Hepatocyte (in vitro differentiated cells): Measurements from ENCODE around the gene ELF5. TPM values are rescaled to one million over a fixed set of nuclear protein-coding genes. Genes with fewer than 3 reads are reported as not detected.
A peak's percentile ranks its signal among the peaks of the same experiment; 100 is the strongest.

Experiments
- DNase-seq: peaks from one replicate; pipeline ENCODE4 v3.0.0-alpha.2; 2016; ENCODE audit warnings: low spot score
- H2AFZ ChIP-seq: fragments of 200-600 bp; sonication (generic); 2 replicates; pipeline ENCODE4 v1.6.0; 2016; ENCODE audit warnings: antibody characterized with exemption, mild to moderate bottlenecking
- H3K27ac ChIP-seq: fragments of 200-600 bp; sonication (generic); 2 replicates; pipeline ENCODE4 v1.5.1; 2016; ENCODE audit warnings: mild to moderate bottlenecking
- H3K27me3 ChIP-seq: fragments of 200-600 bp; sonication (generic); 2 replicates; pipeline ENCODE4 v1.6.1; 2016
- H3K36me3 ChIP-seq: fragments of 200-600 bp; sonication (generic); replicated peaks from 2 replicates; pipeline ENCODE4 v1.5.1; 2016; ENCODE audit warnings: low read depth; ENCODE audit not compliant: insufficient read depth
- H3K4me1 ChIP-seq: fragments of 200-600 bp; sonication (generic); 2 replicates; pipeline ENCODE4 v1.5.1; 2016; ENCODE audit warnings: mild to moderate bottlenecking, moderate library complexity; ENCODE audit not compliant: insufficient read depth
- H3K4me2 ChIP-seq: fragments of 200-600 bp; sonication (generic); 2 replicates; pipeline ENCODE4 v1.6.0; 2016
- H3K4me3 ChIP-seq: fragments of 200-600 bp; sonication (generic); 2 replicates; pipeline ENCODE4 v1.5.1; 2016; ENCODE audit warnings: mild to moderate bottlenecking
- H3K79me2 ChIP-seq: fragments of 200-600 bp; sonication (generic); 2 replicates; pipeline ENCODE4 v1.6.0; 2017; ENCODE audit warnings: mild to moderate bottlenecking
- H3K9me2 ChIP-seq: fragments of 200-600 bp; sonication (generic); replicated peaks from 2 replicates; pipeline ENCODE4 v1.6.0; 2017; ENCODE audit warnings: mild to moderate bottlenecking; ENCODE audit not compliant: insufficient read depth
- H3K9me3 ChIP-seq: fragments of 200-600 bp; sonication (generic); 2 replicates; pipeline ENCODE4 v1.5.1; 2016; ENCODE audit warnings: low read depth, mild to moderate bottlenecking
- H4K20me1 ChIP-seq: fragments of 200-600 bp; sonication (generic); 2 replicates; pipeline ENCODE4 v1.6.0; 2016; ENCODE audit warnings: mild to moderate bottlenecking; ENCODE audit not compliant: insufficient read depth, poor library complexity, severe bottlenecking
- CTCF ChIP-seq: fragments of 200-600 bp; sonication (generic); IDR thresholded peaks from 2 replicates; pipeline ENCODE4 v1.5.1; 2016; ENCODE audit warnings: antibody characterized with exemption, mild to moderate bottlenecking; ENCODE audit not compliant: poor library complexity
- EZH2 ChIP-seq: fragments of 200-600 bp; sonication (generic); IDR thresholded peaks from 2 replicates; pipeline ENCODE4 v1.6.1; 2016; ENCODE audit warnings: antibody characterized with exemption, mild to moderate bottlenecking, borderline replicate concordance
- EZH2phosphoT487 ChIP-seq: fragments of 200-600 bp; sonication (generic); IDR thresholded peaks from one replicate; pipeline ENCODE4 v1.6.1; 2018; ENCODE audit warnings: antibody characterized with exemption, mild to moderate bottlenecking, low read depth, moderate library complexity; ENCODE audit not compliant: unreplicated experiment, severe bottlenecking
- WGBS: methylation state at CpG from one replicate; pipeline ENCODE4 v1.1.6; 2016; ENCODE audit warnings: low lambda C conversion rate; ENCODE audit errors: missing lambda C conversion rate; 5-methylcytosine and 5-hydroxymethylcytosine counted together
- polyA plus RNA-seq: library from polyadenylated mRNA; unstranded; fragments of >200 nt; fragmentation: Nextera tagmentation; extraction: Ambion mirVana; gene quantifications from 2 replicates; pipeline ENCODE4 v1.2.1, GENCODE V29; 2016
- total RNA-seq: library from RNA; depleted of rRNA; stranded (reverse); fragments of >200 nt; gene quantifications from 2 replicates; pipeline ENCODE4 v1.2.3, GENCODE V29; 2014

ELF5 gene
- total RNA-seq (0.16 and 0.50 TPM in 2 replicates), polyA plus RNA-seq (0.53 and 1.0 TPM in 2 replicates)

GRCh38 chr11:34513682-34514449 is at the start of gene ELF5:
TSS of gene ELF5 (minus strand) at chr11:34513794. CDS start at chr11:34505749, 8,045 bp downstream.
- H3K9me2 ChIP-seq = no peaks in the 10 kb centered on the region
- H3K27ac ChIP-seq = peak within 1 kb of the TSS; percentile 17
- H3K79me2 ChIP-seq = no peaks in the 10 kb centered on the region
- 67% methylated on average over 17 of the region's 17 CpGs for WGBS
- no peaks in the 10 kb centered on the region for H4K20me1 ChIP-seq
- H3K9me3 ChIP-seq = no peaks in the 10 kb centered on the region
- H3K4me2 ChIP-seq = peak within 1 kb of the TSS; percentile 57
- H3K4me3 ChIP-seq = no peak within 1 kb of the TSS
- H3K4me1 ChIP-seq = no peaks in the 10 kb centered on the region
- peak; percentile 37 for DNase-seq
- no peak for TF ChIP-seq EZH2
- H2AFZ ChIP-seq = peak within 1 kb of the TSS; percentile 24
- no peaks in the 10 kb centered on the region for H3K36me3 ChIP-seq
- H3K27me3 ChIP-seq = no peaks in the 10 kb centered on the region

GRCh38 chr11:34562976-34563375 is 49.4 kb upstream of the ELF5 start:
- no peak overlapping the region for H3K27ac ChIP-seq
- H3K4me1 ChIP-seq = no peaks in the 10 kb centered on the region
- no peak overlapping the region for H3K4me3 ChIP-seq
- no peaks in the 10 kb centered on the region for H3K36me3 ChIP-seq
- no peak overlapping the region for H2AFZ ChIP-seq
- H3K9me3 ChIP-seq = no peaks in the 10 kb centered on the region
- TF ChIP-seq CTCF (no peak), EZH2 (no peak), EZH2phosphoT487 (no peak)
- H3K4me2 ChIP-seq = no peak overlapping the region
- 81% methylated on average over 2 of the region's 2 CpGs for WGBS
- no peaks in the 10 kb centered on the region for H3K79me2 ChIP-seq
- no peaks in the 10 kb centered on the region for H3K27me3 ChIP-seq
- DNase-seq = no peak
- no peaks in the 10 kb centered on the region for H4K20me1 ChIP-seq
- H3K9me2 ChIP-seq = no peaks in the 10 kb centered on the region

GRCh38 chr11:34560511-34560910 is 46.9 kb upstream of the ELF5 start:
- Histone ChIP-seq H2AFZ (no peak overlapping the region), H3K27ac (no peak overlapping the region), H3K79me2 (no peaks in the 10 kb centered on the region), H3K4me3 (no peak overlapping the region), H3K4me2 (no peak overlapping the region), H3K9me2 (no peaks in the 10 kb centered on the region), H3K4me1 (no peaks in the 10 kb centered on the region), H4K20me1 (no peaks in the 10 kb centered on the region), H3K27me3 (no peaks in the 10 kb centered on the region), H3K36me3 (no peaks in the 10 kb centered on the region), H3K9me3 (no peaks in the 10 kb centered on the region)
- no peak for DNase-seq
- WGBS = 59% methylated on average over 4 of the region's 4 CpGs
- TF ChIP-seq EZH2phosphoT487 (no peak), EZH2 (no peak), CTCF (no peak)

GRCh38 chr11:34558673-34559072 is 45.1 kb upstream of the ELF5 start:
- Histone ChIP-seq H3K4me3 (no peak overlapping the region), H3K79me2 (no peaks in the 10 kb centered on the region), H3K9me2 (no peaks in the 10 kb centered on the region), H3K4me1 (no peaks in the 10 kb centered on the region), H2AFZ (no peak overlapping the region), H3K36me3 (no peaks in the 10 kb centered on the region), H4K20me1 (no peaks in the 10 kb centered on the region), H3K27ac (no peak overlapping the region), H3K4me2 (no peak overlapping the region), H3K27me3 (no peaks in the 10 kb centered on the region), H3K9me3 (no peaks in the 10 kb centered on the region)
- WGBS = 70% methylated on average over 4 of the region's 4 CpGs
- no peak for TF ChIP-seq EZH2
- TF ChIP-seq CTCF = no peak
- TF ChIP-seq EZH2phosphoT487 = no peak
- no peak for DNase-seq
